ENCODE results near the gene POLR1F. TPM values are rescaled to one million over a fixed set of nuclear protein-coding genes. Genes with fewer than 3 reads are reported as not detected.

POLR1F gene
- total RNA-seq, 4 donors from 2014 or later, result 12.7 to 17.2 (median 15.4) TPM

DNA sequence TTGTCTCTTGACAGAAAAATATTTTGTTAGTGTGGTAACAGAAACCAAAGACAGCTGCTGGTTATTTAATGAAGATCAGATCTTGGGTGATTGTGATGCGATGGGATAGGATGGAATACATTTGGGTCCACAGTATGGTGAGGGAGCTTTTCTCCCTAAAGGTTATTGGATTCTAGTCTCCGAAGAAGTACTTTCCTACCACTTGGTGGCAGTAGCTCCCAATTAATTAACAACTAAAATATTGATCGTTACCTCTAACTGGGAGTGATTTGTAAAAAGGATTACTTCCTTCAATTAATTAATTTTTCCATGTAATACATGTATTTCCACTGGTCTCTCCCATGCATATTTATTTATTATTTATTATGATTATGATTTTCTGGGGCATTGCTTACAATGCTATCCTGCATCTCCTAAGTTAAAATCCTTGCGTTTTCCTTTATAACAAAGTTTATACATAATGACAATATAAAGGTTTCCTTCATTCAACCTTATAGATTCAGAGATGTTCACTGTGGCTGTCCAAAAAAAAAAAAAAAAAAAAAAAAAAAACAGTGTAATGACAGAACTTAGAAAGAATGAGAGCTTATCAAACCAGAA, 39.0 kb upstream of the POLR1F start:
- Histone ChIP-seq H3K4me1 (no peaks in the 10 kb centered on the region), H3K27ac (no peak overlapping the region), H3K4me3 (replicated peaks in 1 of 3) (no peak overlapping the region), H3K9me3 (no peaks in the 10 kb centered on the region), H3K27me3 (no peaks in the 10 kb centered on the region), H3K36me3 (no peaks in the 10 kb centered on the region)
- 34 to 37% methylated on average over 4 of the region's 4 CpGs for WGBS, 2 donors
- no peak for DNase-seq
- intact Hi-C loops (cut with DNase I), result loop anchor here (5.0 kb wide), 1 partner anchor 849 kb away; no protein-coding TSS in a partner anchor
- TF ChIP-seq POLR2A (IDR thresholded peaks at IDR 0.05), result no peak
- TF ChIP-seq, protein P1, sequence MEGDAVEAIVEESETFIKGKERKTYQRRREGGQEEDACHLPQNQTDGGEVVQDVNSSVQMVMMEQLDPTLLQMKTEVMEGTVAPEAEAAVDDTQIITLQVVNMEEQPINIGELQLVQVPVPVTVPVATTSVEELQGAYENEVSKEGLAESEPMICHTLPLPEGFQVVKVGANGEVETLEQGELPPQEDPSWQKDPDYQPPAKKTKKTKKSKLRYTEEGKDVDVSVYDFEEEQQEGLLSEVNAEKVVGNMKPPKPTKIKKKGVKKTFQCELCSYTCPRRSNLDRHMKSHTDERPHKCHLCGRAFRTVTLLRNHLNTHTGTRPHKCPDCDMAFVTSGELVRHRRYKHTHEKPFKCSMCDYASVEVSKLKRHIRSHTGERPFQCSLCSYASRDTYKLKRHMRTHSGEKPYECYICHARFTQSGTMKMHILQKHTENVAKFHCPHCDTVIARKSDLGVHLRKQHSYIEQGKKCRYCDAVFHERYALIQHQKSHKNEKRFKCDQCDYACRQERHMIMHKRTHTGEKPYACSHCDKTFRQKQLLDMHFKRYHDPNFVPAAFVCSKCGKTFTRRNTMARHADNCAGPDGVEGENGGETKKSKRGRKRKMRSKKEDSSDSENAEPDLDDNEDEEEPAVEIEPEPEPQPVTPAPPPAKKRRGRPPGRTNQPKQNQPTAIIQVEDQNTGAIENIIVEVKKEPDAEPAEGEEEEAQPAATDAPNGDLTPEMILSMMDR (IDR thresholded peaks at IDR 0.05), result peak in 3 of 6 experiments; percentile 46 to 52 (median 47)

DNA sequence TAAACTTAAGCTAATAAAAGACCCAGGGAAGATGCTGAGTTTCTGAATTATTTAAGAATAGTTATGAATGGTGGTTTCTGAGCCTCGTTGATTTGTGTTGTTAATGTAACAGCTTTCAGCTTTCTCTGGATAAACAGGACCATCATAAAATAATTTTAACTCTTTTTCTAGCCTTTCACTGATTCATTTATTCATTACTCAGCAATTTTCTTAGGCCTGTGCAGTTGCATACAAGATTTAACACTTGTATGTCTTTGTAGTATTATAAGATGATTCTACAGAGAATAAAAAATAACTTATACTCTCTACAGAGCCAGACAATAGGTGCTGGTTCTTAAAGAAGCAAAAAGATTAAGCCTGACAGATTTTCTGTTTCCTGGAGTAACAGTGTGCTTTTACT, 35.2 kb upstream of the POLR1F start:
- TF ChIP-seq, protein P1 (IDR thresholded peaks at IDR 0.05), result no peak
- intact Hi-C loops (cut with DNase I), result no loop called here
- Histone ChIP-seq H3K4me3 (replicated peaks in 1 of 3) (no peak overlapping the region), H3K9me3 (no peaks in the 10 kb centered on the region), H3K36me3 (no peaks in the 10 kb centered on the region), H3K4me1 (no peaks in the 10 kb centered on the region), H3K27me3 (no peaks in the 10 kb centered on the region), H3K27ac (no peak overlapping the region)
- WGBS, 2 donors, result 42 to 46% methylated on average over 1 of the region's 1 CpG
- DNase-seq, result no peak

DNA sequence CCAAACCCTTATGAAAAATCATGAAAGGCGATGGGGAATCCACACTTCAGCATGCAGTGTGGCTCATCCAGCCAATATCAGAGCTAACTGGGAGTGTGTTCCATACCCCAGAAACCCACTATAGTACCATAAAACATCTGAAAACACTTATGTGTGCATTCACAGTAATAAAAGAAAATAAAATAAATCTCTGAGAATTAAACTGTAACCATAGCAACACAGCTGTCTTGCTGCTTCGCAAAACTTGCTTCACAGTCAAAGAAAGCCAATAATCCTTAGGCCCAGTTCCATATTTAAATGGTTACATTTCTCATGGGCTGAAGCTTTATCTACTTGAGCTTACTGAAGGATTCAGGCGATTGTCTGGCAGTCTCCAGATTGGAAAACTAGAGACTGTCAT, 19.9 kb upstream of the POLR1F start:
- DNase-seq, result no peak
- H3K4me3 ChIP-seq (replicated peaks in 1 of 3), result no peak overlapping the region
- no peaks in the 10 kb centered on the region for H3K27me3 ChIP-seq
- 82 to 84% methylated on average over 3 of the region's 3 CpGs for WGBS, 2 donors
- H3K4me1 ChIP-seq, result no peaks in the 10 kb centered on the region
- H3K27ac ChIP-seq, result no peak overlapping the region
- TF ChIP-seq, protein P1 (IDR thresholded peaks at IDR 0.05), result no peak
- TF ChIP-seq POLR2A (IDR thresholded peaks at IDR 0.05), result no peak
- intact Hi-C loops (cut with DNase I), result no loop called here
- H3K36me3 ChIP-seq, result no peaks in the 10 kb centered on the region
- H3K9me3 ChIP-seq, result no peaks in the 10 kb centered on the region

GRCh38 chr7:19725770-19726169, 16.9 kb upstream of the POLR1F start:
- TF ChIP-seq, protein P1 (IDR thresholded peaks at IDR 0.05), result no peak
- no peak for TF ChIP-seq POLR2A (IDR thresholded peaks at IDR 0.05)
- Histone ChIP-seq H3K9me3 (no peaks in the 10 kb centered on the region), H3K4me1 (no peaks in the 10 kb centered on the region), H3K27me3 (no peaks in the 10 kb centered on the region), H3K36me3 (no peaks in the 10 kb centered on the region), H3K4me3 (replicated peaks in 1 of 3) (no peak overlapping the region), H3K27ac (no peak overlapping the region)
- 79 to 85% methylated on average over 5 of the region's 5 CpGs for WGBS, 2 donors
- DNase-seq, result no peak
- intact Hi-C loops (cut with DNase I), result no loop called here

- Histone ChIP-seq H3K4me3 (replicated peaks in 1 of 3) (no peak overlapping the region), H3K36me3 (no peaks in the 10 kb centered on the region), H3K9me3 (no peaks in the 10 kb centered on the region), H3K4me1 (no peaks in the 10 kb centered on the region), H3K27me3 (no peaks in the 10 kb centered on the region), H3K27ac (no peak overlapping the region)
- intact Hi-C loops (cut with DNase I), result no loop called here
- TF ChIP-seq POLR2A (IDR thresholded peaks at IDR 0.05), result no peak
- TF ChIP-seq, protein P1 (IDR thresholded peaks at IDR 0.05), result no peak
- DNase-seq, result no peak
- 16 to 29% methylated on average over 1 of the region's 1 CpG for WGBS, 2 donors
Observed at GRCh38 chr7:19715499-19715898, 6.7 kb upstream of the POLR1F start.

All from thyroid gland (tissue), 4 donors.